IMR-90 (cell line): Measurements from ENCODE around the gene RDH11. TPM values are rescaled to one million over a fixed set of nuclear protein-coding genes. Genes with fewer than 3 reads are reported as not detected.
A peak's percentile ranks its signal among the peaks of the same experiment; 100 is the strongest.

Source experiments
- ATAC-seq: fragments of 200-7000 bp; cut with Tn5 transposase; 2 replicates; pipeline ENCODE4 v1.9.1; 2020; ENCODE audit warnings: low read depth, mild to moderate bottlenecking, moderate library complexity
- BruUV-seq: library from RNA; stranded (reverse); fragments of 400-500 nt; replicated peaks from 2 replicates; lab custom pipeline; 2021; lab: Mats Ljungman, UMichigan
- CTCF ChIA-PET: fragments of 300-600 bp; formaldehyde crosslinking; extraction: SDS; loops from one replicate; lab custom pipeline; 2021; ENCODE audit warnings: antibody characterized with exemption; lab: Yijun Ruan, JAX
- POLR2A ChIA-PET: fragments of 300-600 bp; sonication (Branson Sonifier 250); formaldehyde crosslinking; loops from one replicate; lab custom pipeline; 2022; ENCODE audit warnings: antibody characterized with exemption; ENCODE audit not compliant: unreplicated experiment; lab: Charles Lee
- DNase-seq: peaks from one replicate; pipeline ENCODE4 v3.0.0; 2013
- H2AFZ ChIP-seq: replicated peaks from 2 replicates; pipeline ENCODE3; 2013; ENCODE audit warnings: low read length, mild to moderate bottlenecking; ENCODE audit not compliant: poor library complexity
- H2AK5ac ChIP-seq: 2 replicates; pipeline ENCODE4 v1.6.1; 2013; ENCODE audit warnings: low read depth, low read length, inconsistent platforms
- H2AK9ac ChIP-seq: replicated peaks from 2 replicates; pipeline ENCODE3; 2013; ENCODE audit warnings: mild to moderate bottlenecking, low read depth, low read length, moderate library complexity; ENCODE audit not compliant: poor library complexity
- H2BK120ac ChIP-seq: 2 replicates; pipeline ENCODE4 v1.6.1; 2013; ENCODE audit warnings: low read depth, low read length, inconsistent platforms
- H2BK15ac ChIP-seq: 3 replicates; pipeline ENCODE4 v1.6.1; 2013; ENCODE audit warnings: low read depth, low read length, inconsistent platforms
- H2BK20ac ChIP-seq: 2 replicates; pipeline ENCODE4 v1.6.1; 2013; ENCODE audit warnings: low read depth, mild to moderate bottlenecking, inconsistent platforms, low read length, moderate library complexity
- H2BK5ac ChIP-seq: 2 replicates; pipeline ENCODE4 v1.6.1; 2013; ENCODE audit warnings: mild to moderate bottlenecking, low read depth, low read length, inconsistent platforms; ENCODE audit not compliant: poor library complexity, severe bottlenecking
- H3K14ac ChIP-seq: replicated peaks from 2 replicates; pipeline ENCODE4 v1.6.1; 2013; ENCODE audit warnings: low read depth, low read length, inconsistent platforms
- H3K18ac ChIP-seq: 2 replicates; pipeline ENCODE4 v1.6.1; 2013; ENCODE audit warnings: low read depth, low read length, control low read depth
- H3K23ac ChIP-seq: 2 replicates; pipeline ENCODE4 v1.6.1; 2013; ENCODE audit warnings: low read depth, low read length, inconsistent platforms
- H3K27ac ChIP-seq: 2 replicates; pipeline ENCODE4 v1.5.1; 2013; ENCODE audit warnings: mild to moderate bottlenecking, control low read depth, low read length; ENCODE audit not compliant: insufficient read depth
- H3K27me3 ChIP-seq: 2 replicates; pipeline ENCODE4 v1.6.1; 2013; ENCODE audit warnings: low read length; ENCODE audit not compliant: control insufficient read depth, insufficient read depth
- H3K36me3 ChIP-seq: 2 replicates; pipeline ENCODE4 v1.6.1; 2013; ENCODE audit warnings: low read length, mixed read lengths; ENCODE audit not compliant: control insufficient read depth, insufficient read depth
- H3K4ac ChIP-seq: 2 replicates; pipeline ENCODE4 v1.6.1; 2013; ENCODE audit warnings: low read depth, low read length, inconsistent platforms
- H3K4me1 ChIP-seq: 2 replicates; pipeline ENCODE4 v1.6.1; 2013; ENCODE audit warnings: low read length, mixed read lengths; ENCODE audit not compliant: control insufficient read depth, insufficient read depth
- H3K4me2 ChIP-seq: 2 replicates; pipeline ENCODE4 v1.6.1; 2013; ENCODE audit warnings: low read depth, mild to moderate bottlenecking, control low read depth, low read length, moderate library complexity
- H3K4me3 ChIP-seq: 2 replicates; pipeline ENCODE4 v1.5.1; 2013; ENCODE audit warnings: low read depth, mild to moderate bottlenecking, control low read depth, low read length, moderate library complexity; ENCODE audit not compliant: insufficient read depth
- H3K56ac ChIP-seq: 2 replicates; pipeline ENCODE4 v1.6.1; 2013; ENCODE audit warnings: low read length, inconsistent platforms; ENCODE audit not compliant: insufficient read depth; ENCODE audit errors: extremely low read depth
- H3K79me1 ChIP-seq, 2 experiments: 2 replicates each; pipeline ENCODE4 v1.6.1; 2013; ENCODE audit warnings: low read length in 2 of 2, inconsistent platforms in 1 of 2, low read depth in 1 of 2
- H3K9ac ChIP-seq: 2 replicates; pipeline ENCODE4 v1.6.1; 2013; ENCODE audit warnings: low read depth, low read length, control low read depth
- H3K9me1 ChIP-seq: 2 replicates; pipeline ENCODE4 v1.6.1; 2013; ENCODE audit warnings: low read length, inconsistent platforms; ENCODE audit not compliant: insufficient read depth
- H3K9me3 ChIP-seq: 2 replicates; pipeline ENCODE4 v1.6.1; 2013; ENCODE audit warnings: low read length; ENCODE audit not compliant: control insufficient read depth, insufficient read depth
- H4K20me1 ChIP-seq: 2 replicates; pipeline ENCODE4 v1.6.1; 2013; ENCODE audit warnings: low read length, inconsistent platforms; ENCODE audit not compliant: insufficient read depth
- H4K5ac ChIP-seq: 2 replicates; pipeline ENCODE4 v1.6.1; 2013; ENCODE audit warnings: mild to moderate bottlenecking, low read depth, low read length, control low read depth
- H4K8ac ChIP-seq, 2 experiments: 2 replicates each; pipeline ENCODE4 v1.6.1; 2013; ENCODE audit warnings: low read depth in 2 of 2, low read length in 2 of 2, control low read depth in 1 of 2, inconsistent platforms in 1 of 2
- H4K91ac ChIP-seq: 2 replicates; pipeline ENCODE4 v1.6.1; 2013; ENCODE audit warnings: low read depth, low read length, inconsistent platforms; ENCODE audit not compliant: insufficient read depth
- BHLHE40 ChIP-seq: fragments of 150-350 bp; IDR thresholded peaks from 2 replicates; pipeline ENCODE4 v1.6.1; 2016; ENCODE audit warnings: mild to moderate bottlenecking, low read depth, low read length
- CTCF ChIP-seq: conservative IDR thresholded peaks from 2 replicates; pipeline ENCODE4 v1.5.1; 2012; ENCODE audit warnings: mild to moderate bottlenecking, low read depth, low read length, improper control_type of control experiment
- ELK1 ChIP-seq: fragments of 150-350 bp; IDR thresholded peaks from 2 replicates; pipeline ENCODE4 v1.6.1; 2016; ENCODE audit warnings: low read depth, mild to moderate bottlenecking, low read length, moderate library complexity, borderline replicate concordance
- MAFK ChIP-seq: IDR thresholded peaks from 2 replicates; pipeline ENCODE4 v1.6.1; 2012; ENCODE audit warnings: low read depth, low read length, improper control_type of control experiment
- MAZ ChIP-seq: IDR thresholded peaks from 2 replicates; pipeline ENCODE4 v1.6.1; 2012; ENCODE audit warnings: low read depth, mild to moderate bottlenecking, low read length, improper control_type of control experiment, moderate library complexity, borderline replicate concordance
- MXI1 ChIP-seq: IDR thresholded peaks from 2 replicates; pipeline ENCODE4 v1.6.1; 2012; ENCODE audit warnings: low read depth, mild to moderate bottlenecking, low read length, moderate library complexity, borderline replicate concordance
- POLR2A ChIP-seq: IDR thresholded peaks from 2 replicates; pipeline ENCODE4 v1.6.1; 2012; ENCODE audit warnings: mild to moderate bottlenecking, low read depth, low read length
- RFX5 ChIP-seq: IDR thresholded peaks from 2 replicates; pipeline ENCODE4 v1.8.0; 2012; ENCODE audit warnings: low read depth, mild to moderate bottlenecking, low read length, moderate library complexity
- SMC3 ChIP-seq: fragments of 150-350 bp; IDR thresholded peaks from 2 replicates; pipeline ENCODE4 v1.6.1; 2016; ENCODE audit warnings: low read depth, mild to moderate bottlenecking, antibody characterized with exemption, low read length, moderate library complexity
- USF2 ChIP-seq: fragments of 150-350 bp; IDR thresholded peaks from 2 replicates; pipeline ENCODE4 v1.6.1; 2017; ENCODE audit warnings: mild to moderate bottlenecking, antibody characterized with exemption, low read length, low read depth
- WGBS, 2 experiments: methylation state at CpG; one replicate each; pipeline versions ENCODE4 v1.1.5 to v1.1.7; 2013; ENCODE audit warnings: missing lambda C conversion rate in 2 of 2; ENCODE audit not compliant: insufficient read length in 1 of 2; ENCODE audit errors: extremely low coverage in 2 of 2; 5-methylcytosine and 5-hydroxymethylcytosine counted together
- dilution Hi-C: fragments of 300-500 bp; cut with HindIII; formaldehyde crosslinking; loops from one replicate; pipeline ENCODE4 v1.14.3; 2018; ENCODE audit warnings: low sequenced_read_pairs; ENCODE audit not compliant: unreplicated experiment
- in situ Hi-C: fragments of 300-500 bp; cut with MboI; formaldehyde crosslinking; loops from 3 replicates; pipeline ENCODE4 v1.14.3; 2019; ENCODE audit warnings: low sequenced_read_pairs, inconsistent platforms, mixed read lengths
- intact Hi-C: fragments of 100-400 bp; cut with micrococcal nuclease; formaldehyde crosslinking; loops from 2 replicates; pipeline ENCODE4 v1.10.0; 2022
- polyA plus RNA-seq, 3 experiments: library from polyadenylated mRNA; depleted of rRNA; stranded (reverse); fragments of >200 nt; gene quantifications; 2 replicates each; pipeline ENCODE4 v1.2.3, GENCODE V29; 2012; ENCODE audit warnings: low replicate concordance in 1 of 3
- total RNA-seq: library from RNA; depleted of rRNA; stranded (reverse); fragments of >200 nt; gene quantifications from 2 replicates; pipeline ENCODE4 v1.2.3, GENCODE V29; 2012

Gene RDH11
- total and polyA plus RNA-seq, 2 of the 4 experiments (the other 2 are of a cell fraction), result 77.3 to 149 TPM

- Histone ChIP-seq H2AK9ac (peak within 1 kb of the TSS; percentile 88), H4K8ac (peak within 1 kb of the TSS; percentile 85 to 98), H2AFZ (peak within 1 kb of the TSS; percentile 100), H3K9me3 (no peaks in the 10 kb centered on the region), H3K36me3 (peaks cover 7% of the 10 kb centered on the region), H3K27me3 (no peaks in the 10 kb centered on the region), H2BK15ac (0 out of 3 replicates have a peak within 1 kb of the TSS, but pooled peaks have one; percentile 50), H3K4ac (peak within 1 kb of the TSS; percentile 93), H3K14ac (peak within 1 kb of the TSS; percentile 95), H3K56ac (peak within 1 kb of the TSS; percentile 86; the same call in 1 of the 2 replicates), H3K18ac (peak within 1 kb of the TSS; percentile 84), H2BK120ac (peak within 1 kb of the TSS; percentile 80; the same call in 1 of the 2 replicates), H3K9me1 (peaks cover 12% of the 10 kb centered on the region), H3K9ac (peak within 1 kb of the TSS; percentile 87), H3K79me1 (peaks cover 24 to 65% of the 10 kb centered on the region in 2 experiments), H4K5ac (peak within 1 kb of the TSS; percentile 82), H3K4me3 (peak within 1 kb of the TSS; percentile 78), H3K4me2 (peak within 1 kb of the TSS; percentile 92), H3K27ac (peak within 1 kb of the TSS; percentile 97), H4K20me1 (peaks cover 28% of the 10 kb centered on the region), H2BK20ac (no peak within 1 kb of the TSS), H2BK5ac (peak within 1 kb of the TSS; percentile 97), H3K4me1 (peaks cover 3% of the 10 kb centered on the region; the same call in 1 of the 2 replicates), H4K91ac (peak within 1 kb of the TSS; percentile 91), H2AK5ac (peak within 1 kb of the TSS; percentile 89; the same call in 1 of the 2 replicates), H3K23ac (peak within 1 kb of the TSS; percentile 87)
- ATAC-seq (peak; percentile 94), DNase-seq (peak; percentile 65)
- TF ChIP-seq USF2 (no peak), POLR2A (peak; percentile 78), ELK1 (no peak), MXI1 (peak; percentile 54; the same call in 1 of the 2 replicates), CTCF (peak; percentile 25; the same call in 1 of the 2 replicates), MAZ (peak; percentile 8; the same call in 1 of the 2 replicates), MAFK (no peak), BHLHE40 (peak; percentile 19; the same call in 1 of the 2 replicates), SMC3 (peak; percentile 24; the same call in 1 of the 2 replicates), RFX5 (no peak)
- WGBS, 2 experiments, result 2% methylated on average over 51 of the region's 87 CpGs; no CpG with 5 or more reads in 1 of the 2 experiments
- ChIA-PET CTCF (interaction anchor here (1.1 kb wide), 1 partner anchor 11 kb away, joined by 7 read pairs; no protein-coding TSS in a partner anchor), POLR2A (interaction anchor here (0.6 kb wide), 1 partner anchor 41 kb away, joined by 4 read pairs; no protein-coding TSS in a partner anchor)
- no TSS peak for BruUV-seq
- intact Hi-C loops, result no loop called here
- in situ Hi-C loops, result no loop called here
- dilution Hi-C loops, result no loop called here
Observed at GRCh38 chr14:67674480-67675218, 20.9 kb downstream of the RDH11 start, which contains the start of gene VTI1B. VTI1B (minus strand) TSS chr14:67674632; CDS start chr14:67674489, 143 bp downstream.
